Lower leg skin (tissue), 3 donors: ENCODE results near the gene NUDT13.

Source experiments
- CTCF ChIP-seq, 3 donors: fragments of 450-650 bp; IDR thresholded peaks; one replicate each; pipeline ENCODE4 v1.5.1; 2016; ENCODE audit warnings: antibody characterized with exemption in 3 of 3, mild to moderate bottlenecking in 3 of 3, moderate library complexity in 2 of 3
- POLR2A ChIP-seq, 2 donors: fragments of 450-650 bp; IDR thresholded peaks; one replicate each; pipeline ENCODE4 v1.6.1; 2016 to 2017; ENCODE audit warnings: antibody characterized with exemption in 2 of 2, mild to moderate bottlenecking in 1 of 2, moderate library complexity in 1 of 2

GRCh38 chr10:73119952-73120351 lies 9.7 kb downstream of the NUDT13 start:
- TF ChIP-seq CTCF (IDR thresholded peaks at IDR 0.05) (no peak), POLR2A (IDR thresholded peaks at IDR 0.05) (no peak)
